IMR-90 (cell line): Measurements from ENCODE around the gene GLIS1. TPM values are rescaled to one million over a fixed set of nuclear protein-coding genes. Genes with fewer than 3 reads are reported as not detected.

Experiments
- ATAC-seq: fragments of 200-7000 bp; cut with Tn5 transposase; 2 replicates; pipeline ENCODE4 v1.9.1; 2020; ENCODE audit warnings: low read depth, mild to moderate bottlenecking, moderate library complexity
- BruUV-seq: library from RNA; stranded (reverse); fragments of 400-500 nt; replicated peaks from 2 replicates; lab custom pipeline; 2021; lab: Mats Ljungman, UMichigan
- CTCF ChIA-PET: fragments of 300-600 bp; formaldehyde crosslinking; extraction: SDS; loops from one replicate; lab custom pipeline; 2021; ENCODE audit warnings: antibody characterized with exemption; lab: Yijun Ruan, JAX
- POLR2A ChIA-PET: fragments of 300-600 bp; sonication (Branson Sonifier 250); formaldehyde crosslinking; loops from one replicate; lab custom pipeline; 2022; ENCODE audit warnings: antibody characterized with exemption; ENCODE audit not compliant: unreplicated experiment; lab: Charles Lee
- DNase-seq: peaks from one replicate; pipeline ENCODE4 v3.0.0; 2013
- H2AFZ ChIP-seq: replicated peaks from 2 replicates; pipeline ENCODE3; 2013; ENCODE audit warnings: low read length, mild to moderate bottlenecking; ENCODE audit not compliant: poor library complexity
- H2AK5ac ChIP-seq: 2 replicates; pipeline ENCODE4 v1.6.1; 2013; ENCODE audit warnings: low read depth, low read length, inconsistent platforms
- H2AK9ac ChIP-seq: replicated peaks from 2 replicates; pipeline ENCODE3; 2013; ENCODE audit warnings: mild to moderate bottlenecking, low read depth, low read length, moderate library complexity; ENCODE audit not compliant: poor library complexity
- H2BK120ac ChIP-seq: 2 replicates; pipeline ENCODE4 v1.6.1; 2013; ENCODE audit warnings: low read depth, low read length, inconsistent platforms
- H2BK15ac ChIP-seq: 3 replicates; pipeline ENCODE4 v1.6.1; 2013; ENCODE audit warnings: low read depth, low read length, inconsistent platforms
- H2BK20ac ChIP-seq: 2 replicates; pipeline ENCODE4 v1.6.1; 2013; ENCODE audit warnings: low read depth, mild to moderate bottlenecking, inconsistent platforms, low read length, moderate library complexity
- H2BK5ac ChIP-seq: 2 replicates; pipeline ENCODE4 v1.6.1; 2013; ENCODE audit warnings: mild to moderate bottlenecking, low read depth, low read length, inconsistent platforms; ENCODE audit not compliant: poor library complexity, severe bottlenecking
- H3K14ac ChIP-seq: replicated peaks from 2 replicates; pipeline ENCODE4 v1.6.1; 2013; ENCODE audit warnings: low read depth, low read length, inconsistent platforms
- H3K18ac ChIP-seq: 2 replicates; pipeline ENCODE4 v1.6.1; 2013; ENCODE audit warnings: low read depth, low read length, control low read depth
- H3K23ac ChIP-seq: 2 replicates; pipeline ENCODE4 v1.6.1; 2013; ENCODE audit warnings: low read depth, low read length, inconsistent platforms
- H3K27ac ChIP-seq: 2 replicates; pipeline ENCODE4 v1.5.1; 2013; ENCODE audit warnings: mild to moderate bottlenecking, control low read depth, low read length; ENCODE audit not compliant: insufficient read depth
- H3K27me3 ChIP-seq: 2 replicates; pipeline ENCODE4 v1.6.1; 2013; ENCODE audit warnings: low read length; ENCODE audit not compliant: control insufficient read depth, insufficient read depth
- H3K36me3 ChIP-seq: 2 replicates; pipeline ENCODE4 v1.6.1; 2013; ENCODE audit warnings: low read length, mixed read lengths; ENCODE audit not compliant: control insufficient read depth, insufficient read depth
- H3K4ac ChIP-seq: 2 replicates; pipeline ENCODE4 v1.6.1; 2013; ENCODE audit warnings: low read depth, low read length, inconsistent platforms
- H3K4me1 ChIP-seq: 2 replicates; pipeline ENCODE4 v1.6.1; 2013; ENCODE audit warnings: low read length, mixed read lengths; ENCODE audit not compliant: control insufficient read depth, insufficient read depth
- H3K4me2 ChIP-seq: 2 replicates; pipeline ENCODE4 v1.6.1; 2013; ENCODE audit warnings: low read depth, mild to moderate bottlenecking, control low read depth, low read length, moderate library complexity
- H3K4me3 ChIP-seq: 2 replicates; pipeline ENCODE4 v1.5.1; 2013; ENCODE audit warnings: low read depth, mild to moderate bottlenecking, control low read depth, low read length, moderate library complexity; ENCODE audit not compliant: insufficient read depth
- H3K56ac ChIP-seq: 2 replicates; pipeline ENCODE4 v1.6.1; 2013; ENCODE audit warnings: low read length, inconsistent platforms; ENCODE audit not compliant: insufficient read depth; ENCODE audit errors: extremely low read depth
- H3K79me1 ChIP-seq, 2 experiments: 2 replicates each; pipeline ENCODE4 v1.6.1; 2013; ENCODE audit warnings: low read length in 2 of 2, inconsistent platforms in 1 of 2, low read depth in 1 of 2
- H3K9ac ChIP-seq: 2 replicates; pipeline ENCODE4 v1.6.1; 2013; ENCODE audit warnings: low read depth, low read length, control low read depth
- H3K9me1 ChIP-seq: 2 replicates; pipeline ENCODE4 v1.6.1; 2013; ENCODE audit warnings: low read length, inconsistent platforms; ENCODE audit not compliant: insufficient read depth
- H3K9me3 ChIP-seq: 2 replicates; pipeline ENCODE4 v1.6.1; 2013; ENCODE audit warnings: low read length; ENCODE audit not compliant: control insufficient read depth, insufficient read depth
- H4K20me1 ChIP-seq: 2 replicates; pipeline ENCODE4 v1.6.1; 2013; ENCODE audit warnings: low read length, inconsistent platforms; ENCODE audit not compliant: insufficient read depth
- H4K5ac ChIP-seq: 2 replicates; pipeline ENCODE4 v1.6.1; 2013; ENCODE audit warnings: mild to moderate bottlenecking, low read depth, low read length, control low read depth
- H4K8ac ChIP-seq, 2 experiments: 2 replicates each; pipeline ENCODE4 v1.6.1; 2013; ENCODE audit warnings: low read depth in 2 of 2, low read length in 2 of 2, control low read depth in 1 of 2, inconsistent platforms in 1 of 2
- H4K91ac ChIP-seq: 2 replicates; pipeline ENCODE4 v1.6.1; 2013; ENCODE audit warnings: low read depth, low read length, inconsistent platforms; ENCODE audit not compliant: insufficient read depth
- BHLHE40 ChIP-seq: fragments of 150-350 bp; IDR thresholded peaks from 2 replicates; pipeline ENCODE4 v1.6.1; 2016; ENCODE audit warnings: mild to moderate bottlenecking, low read depth, low read length
- CEBPB ChIP-seq: IDR thresholded peaks from 2 replicates; pipeline ENCODE4 v1.6.1; 2012; ENCODE audit warnings: low read depth, low read length, improper control_type of control experiment
- CHD1 ChIP-seq: IDR thresholded peaks from 2 replicates; pipeline ENCODE4 v1.6.1; 2012; ENCODE audit warnings: low read depth, low read length, improper control_type of control experiment
- FOS ChIP-seq: fragments of 150-350 bp; IDR thresholded peaks from 2 replicates; pipeline ENCODE4 v1.6.1; 2016; ENCODE audit warnings: low read depth, low read length
- MAFK ChIP-seq: IDR thresholded peaks from 2 replicates; pipeline ENCODE4 v1.6.1; 2012; ENCODE audit warnings: low read depth, low read length, improper control_type of control experiment
- MAZ ChIP-seq: IDR thresholded peaks from 2 replicates; pipeline ENCODE4 v1.6.1; 2012; ENCODE audit warnings: low read depth, mild to moderate bottlenecking, low read length, improper control_type of control experiment, moderate library complexity, borderline replicate concordance
- MXI1 ChIP-seq: IDR thresholded peaks from 2 replicates; pipeline ENCODE4 v1.6.1; 2012; ENCODE audit warnings: low read depth, mild to moderate bottlenecking, low read length, moderate library complexity, borderline replicate concordance
- NFE2L2 ChIP-seq: fragments of 150-350 bp; IDR thresholded peaks from 2 replicates; pipeline ENCODE4 v1.6.1; 2016; ENCODE audit warnings: low read depth, mild to moderate bottlenecking, low read length
- POLR2A ChIP-seq: IDR thresholded peaks from 2 replicates; pipeline ENCODE4 v1.6.1; 2012; ENCODE audit warnings: mild to moderate bottlenecking, low read depth, low read length
- RCOR1 ChIP-seq: IDR thresholded peaks from 2 replicates; pipeline ENCODE4 v1.6.1; 2012; ENCODE audit warnings: mild to moderate bottlenecking, low read length, improper control_type of control experiment; ENCODE audit not compliant: insufficient replicate concordance
- RFX5 ChIP-seq: IDR thresholded peaks from 2 replicates; pipeline ENCODE4 v1.8.0; 2012; ENCODE audit warnings: low read depth, mild to moderate bottlenecking, low read length, moderate library complexity
- SMC3 ChIP-seq: fragments of 150-350 bp; IDR thresholded peaks from 2 replicates; pipeline ENCODE4 v1.6.1; 2016; ENCODE audit warnings: low read depth, mild to moderate bottlenecking, antibody characterized with exemption, low read length, moderate library complexity
- USF2 ChIP-seq: fragments of 150-350 bp; IDR thresholded peaks from 2 replicates; pipeline ENCODE4 v1.6.1; 2017; ENCODE audit warnings: mild to moderate bottlenecking, antibody characterized with exemption, low read length, low read depth
- WGBS, 2 experiments: methylation state at CpG; one replicate each; pipeline versions ENCODE4 v1.1.5 to v1.1.7; 2013; ENCODE audit warnings: missing lambda C conversion rate in 2 of 2; ENCODE audit not compliant: insufficient read length in 1 of 2; ENCODE audit errors: extremely low coverage in 2 of 2; 5-methylcytosine and 5-hydroxymethylcytosine counted together
- dilution Hi-C: fragments of 300-500 bp; cut with HindIII; formaldehyde crosslinking; loops from one replicate; pipeline ENCODE4 v1.14.3; 2018; ENCODE audit warnings: low sequenced_read_pairs; ENCODE audit not compliant: unreplicated experiment
- in situ Hi-C: fragments of 300-500 bp; cut with MboI; formaldehyde crosslinking; loops from 3 replicates; pipeline ENCODE4 v1.14.3; 2019; ENCODE audit warnings: low sequenced_read_pairs, inconsistent platforms, mixed read lengths
- intact Hi-C: fragments of 100-400 bp; cut with micrococcal nuclease; formaldehyde crosslinking; loops from 2 replicates; pipeline ENCODE4 v1.10.0; 2022
- polyA plus RNA-seq, 3 experiments: library from polyadenylated mRNA; depleted of rRNA; stranded (reverse); fragments of >200 nt; gene quantifications; 2 replicates each; pipeline ENCODE4 v1.2.3, GENCODE V29; 2012; ENCODE audit warnings: low replicate concordance in 1 of 3
- total RNA-seq: library from RNA; depleted of rRNA; stranded (reverse); fragments of >200 nt; gene quantifications from 2 replicates; pipeline ENCODE4 v1.2.3, GENCODE V29; 2012
- TF ChIP-seq, protein P1 (sequence below): fragments of 150-350 bp; IDR thresholded peaks from 2 replicates; pipeline ENCODE4 v1.6.1; 2016; ENCODE audit warnings: low read depth, mild to moderate bottlenecking, low read length, moderate library complexity, borderline replicate concordance
- TF ChIP-seq, protein P2 (sequence below): conservative IDR thresholded peaks from 2 replicates; pipeline ENCODE4 v1.5.1; 2012; ENCODE audit warnings: mild to moderate bottlenecking, low read depth, low read length, improper control_type of control experiment

Gene GLIS1
- total and polyA plus RNA-seq, 2 of the 4 experiments (the other 2 are of a cell fraction) = 0.18 to 2.3 TPM

DNA sequence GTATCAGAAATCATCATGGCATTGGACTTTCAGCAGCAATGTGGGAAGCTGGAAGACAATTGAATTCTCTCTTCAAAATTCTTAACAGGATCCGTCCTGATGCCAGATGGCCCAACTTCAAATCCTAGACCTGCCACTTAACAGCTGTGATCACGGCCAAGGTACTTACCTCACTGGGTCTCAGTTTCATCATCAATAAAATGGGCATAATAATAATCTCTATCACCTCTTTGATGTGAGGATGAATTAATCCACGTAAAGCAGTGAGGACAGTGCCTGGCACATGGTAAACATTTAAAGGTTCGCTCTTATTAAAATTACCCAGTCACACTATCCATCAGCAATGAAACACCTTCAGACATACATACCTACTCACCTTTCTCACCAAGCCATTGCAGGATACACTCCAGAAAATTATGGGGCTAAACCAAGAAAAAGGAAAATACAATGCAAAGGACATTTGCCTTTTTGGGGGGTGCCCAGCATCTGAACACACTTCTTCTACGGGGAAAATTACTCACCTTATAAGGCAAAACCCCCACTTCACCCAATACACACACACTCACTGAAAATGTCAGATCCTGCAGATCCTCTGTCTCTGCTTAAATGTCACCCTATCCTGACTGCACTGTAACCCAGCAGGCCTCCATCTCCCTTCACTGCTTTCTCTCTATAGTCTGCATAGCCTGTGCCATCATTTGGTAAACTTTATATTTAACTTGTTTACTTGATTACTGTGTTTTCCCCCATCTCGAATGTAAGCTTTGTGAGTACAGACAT is 21.7 kb downstream of the GLIS1 start:
- Histone ChIP-seq H4K8ac (no peak overlapping the region), H2AFZ (no peak overlapping the region), H2AK5ac (no peak overlapping the region), H3K9me3 (no peaks in the 10 kb centered on the region), H3K4me2 (no peak overlapping the region), H4K91ac (no peak overlapping the region), H4K20me1 (peaks cover 13% of the 10 kb centered on the region), H2BK5ac (no peak overlapping the region), H3K36me3 (no peaks in the 10 kb centered on the region), H2AK9ac (no peak overlapping the region), H2BK15ac (no peak overlapping the region), H2BK120ac (no peak overlapping the region), H3K18ac (no peak overlapping the region), H3K4me1 (peaks cover 3% of the 10 kb centered on the region; the same call in 1 of the 2 replicates), H3K9me1 (peaks cover 11% of the 10 kb centered on the region), H3K23ac (no peak overlapping the region), H3K27me3 (no peaks in the 10 kb centered on the region), H3K27ac (no peak overlapping the region), H3K79me1 (peaks cover 6 to 14% of the 10 kb centered on the region in 2 experiments; a peak in 2 of 4 replicates), H3K4me3 (no peak overlapping the region), H3K56ac (no peak overlapping the region), H3K4ac (no peak overlapping the region), H4K5ac (no peak overlapping the region), H2BK20ac (no peak overlapping the region), H3K9ac (no peak overlapping the region), H3K14ac (no peak overlapping the region)
- dilution Hi-C loops = no loop called here
- BruUV-seq = no TSS peak
- in situ Hi-C loops = no loop called here
- ATAC-seq (no peak), DNase-seq (no peak)
- WGBS, 2 experiments = 100% methylated on average over 2 of the region's 6 CpGs; no CpG with 5 or more reads in 1 of the 2 experiments
- ChIA-PET CTCF (interaction anchor here (0.9 kb wide), 1 partner anchor 43 kb away, joined by 4 read pairs; no protein-coding TSS in a partner anchor), POLR2A (no interaction called here)
- intact Hi-C loops = no loop called here
- TF ChIP-seq BHLHE40 = no peak
- TF ChIP-seq CEBPB = no peak
- no peak for TF ChIP-seq MAFK
- no peak for TF ChIP-seq RFX5
- TF ChIP-seq POLR2A = no peak
- TF ChIP-seq USF2 = no peak
- TF ChIP-seq MXI1 = no peak
- TF ChIP-seq CHD1 = no peak
- TF ChIP-seq NFE2L2 = no peak
- TF ChIP-seq, protein P1, sequence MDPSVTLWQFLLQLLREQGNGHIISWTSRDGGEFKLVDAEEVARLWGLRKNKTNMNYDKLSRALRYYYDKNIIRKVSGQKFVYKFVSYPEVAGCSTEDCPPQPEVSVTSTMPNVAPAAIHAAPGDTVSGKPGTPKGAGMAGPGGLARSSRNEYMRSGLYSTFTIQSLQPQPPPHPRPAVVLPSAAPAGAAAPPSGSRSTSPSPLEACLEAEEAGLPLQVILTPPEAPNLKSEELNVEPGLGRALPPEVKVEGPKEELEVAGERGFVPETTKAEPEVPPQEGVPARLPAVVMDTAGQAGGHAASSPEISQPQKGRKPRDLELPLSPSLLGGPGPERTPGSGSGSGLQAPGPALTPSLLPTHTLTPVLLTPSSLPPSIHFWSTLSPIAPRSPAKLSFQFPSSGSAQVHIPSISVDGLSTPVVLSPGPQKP = no peak
- TF ChIP-seq RCOR1 = no peak
- no peak for TF ChIP-seq FOS
- no peak for TF ChIP-seq MAZ
- TF ChIP-seq, protein P2, sequence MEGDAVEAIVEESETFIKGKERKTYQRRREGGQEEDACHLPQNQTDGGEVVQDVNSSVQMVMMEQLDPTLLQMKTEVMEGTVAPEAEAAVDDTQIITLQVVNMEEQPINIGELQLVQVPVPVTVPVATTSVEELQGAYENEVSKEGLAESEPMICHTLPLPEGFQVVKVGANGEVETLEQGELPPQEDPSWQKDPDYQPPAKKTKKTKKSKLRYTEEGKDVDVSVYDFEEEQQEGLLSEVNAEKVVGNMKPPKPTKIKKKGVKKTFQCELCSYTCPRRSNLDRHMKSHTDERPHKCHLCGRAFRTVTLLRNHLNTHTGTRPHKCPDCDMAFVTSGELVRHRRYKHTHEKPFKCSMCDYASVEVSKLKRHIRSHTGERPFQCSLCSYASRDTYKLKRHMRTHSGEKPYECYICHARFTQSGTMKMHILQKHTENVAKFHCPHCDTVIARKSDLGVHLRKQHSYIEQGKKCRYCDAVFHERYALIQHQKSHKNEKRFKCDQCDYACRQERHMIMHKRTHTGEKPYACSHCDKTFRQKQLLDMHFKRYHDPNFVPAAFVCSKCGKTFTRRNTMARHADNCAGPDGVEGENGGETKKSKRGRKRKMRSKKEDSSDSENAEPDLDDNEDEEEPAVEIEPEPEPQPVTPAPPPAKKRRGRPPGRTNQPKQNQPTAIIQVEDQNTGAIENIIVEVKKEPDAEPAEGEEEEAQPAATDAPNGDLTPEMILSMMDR = no peak
- TF ChIP-seq SMC3 = no peak
